HG03457 (cell line): ENCODE measurements around the gene RANBP3L.
"Not testable (repeated sequence)": the region's sequence is repeated elsewhere in the genome, so short reads cannot be mapped to it uniquely, and the experiment has no call there.

Experiments
- ATAC-seq: cut with Tn5 transposase; IDR thresholded peaks from one replicate; pipeline ENCODE4 v1.9.1; 2021; ENCODE audit warnings: moderate number of reproducible peaks; ENCODE audit not compliant: unreplicated experiment

The RANBP3L gene

GRCh38 chr5:36215910-36216309 lies 85.8 kb downstream of the RANBP3L start:
- ATAC-seq: no peak

GRCh38 chr5:36214436-36214835 lies 87.3 kb downstream of the RANBP3L start:
- ATAC-seq: no peak

- no peak for ATAC-seq
Measured at GRCh38 chr5:36209664-36210063, 92.0 kb downstream of the RANBP3L start.

- no peak for ATAC-seq
Measured at GRCh38 chr5:36208786-36209185, 92.9 kb downstream of the RANBP3L start.

- no peak for ATAC-seq
Measured at GRCh38 chr5:36206913-36207312, 94.8 kb downstream of the RANBP3L start.

- no peak for ATAC-seq
Measured at GRCh38 chr5:36205329-36205728, 96.4 kb downstream of the RANBP3L start.

GRCh38 chr5:36202521-36202961 lies 99.2 kb downstream of the RANBP3L start:
- ATAC-seq: no peak

- no peak for ATAC-seq
Measured at GRCh38 chr5:36200513-36200912, 101.2 kb downstream of the RANBP3L start.

- ATAC-seq: no peak
Measured at GRCh38 chr5:36199620-36200019, 102.1 kb downstream of the RANBP3L start.

- ATAC-seq: not testable (repeated sequence)
Measured at GRCh38 chr5:36198783-36199182, 102.9 kb downstream of the RANBP3L start.
